Measurements from ENCODE around the gene LTBP1. TPM values are rescaled to one million over a fixed set of nuclear protein-coding genes. Genes with fewer than 3 reads are reported as not detected.
"Not testable (repeated sequence)": the region's sequence is repeated elsewhere in the genome, so short reads cannot be mapped to it uniquely, and the experiment has no call there.

The LTBP1 gene
- polyA plus RNA-seq, 5 donors: 37.7 to 59.9 (median 52.7) TPM

- no peak for DNase-seq
Measured at GRCh38 chr2:33378556-33379210, 431.9 kb downstream of the LTBP1 start.

- DNase-seq: no peak
Measured at GRCh38 chr2:33380001-33380609, 433.4 kb downstream of the LTBP1 start.

- DNase-seq: no peak
Measured at GRCh38 chr2:33380719-33381118, 434.0 kb downstream of the LTBP1 start.

- peak in 1 of 2 donors; percentile 30 for DNase-seq
Measured at GRCh38 chr2:33381301-33381858, 434.6 kb downstream of the LTBP1 start.

GRCh38 chr2:33383855-33384598 is 437.3 kb downstream of the LTBP1 start:
- no peak for DNase-seq

- DNase-seq: no peak
Measured at GRCh38 chr2:33384599-33384961, 437.8 kb downstream of the LTBP1 start.

GRCh38 chr2:33388996-33389395 is 442.2 kb downstream of the LTBP1 start:
- DNase-seq: no peak

GRCh38 chr2:33389695-33390094 is 442.9 kb downstream of the LTBP1 start:
- not testable (repeated sequence) for DNase-seq

GRCh38 chr2:33391529-33392255 is 444.9 kb downstream of the LTBP1 start:
- DNase-seq: peak; percentile 20 to 47

- DNase-seq: no peak
Measured at GRCh38 chr2:33392366-33392765, 445.6 kb downstream of the LTBP1 start.

- DNase-seq: no peak
Measured at GRCh38 chr2:33395034-33395433, 448.3 kb downstream of the LTBP1 start.

GRCh38 chr2:33395655-33396249 is 449.0 kb downstream of the LTBP1 start:
- DNase-seq: no peak

GRCh38 chr2:33404321-33404720 is 457.6 kb downstream of the LTBP1 start:
- DNase-seq: no peak

- DNase-seq: no peak
Measured at GRCh38 chr2:33406622-33407021, 459.9 kb downstream of the LTBP1 start.

GRCh38 chr2:33408109-33408508 is 461.4 kb downstream of the LTBP1 start:
- DNase-seq: no peak

GRCh38 chr2:33409417-33409955 is 462.7 kb downstream of the LTBP1 start:
- no peak for DNase-seq

GRCh38 chr2:33411765-33412164 is 465.0 kb downstream of the LTBP1 start:
- no peak for DNase-seq

- no peak for DNase-seq
Measured at GRCh38 chr2:33412920-33413319, 466.2 kb downstream of the LTBP1 start.

- no peak for DNase-seq
Measured at GRCh38 chr2:33419581-33420200, 472.9 kb downstream of the LTBP1 start.

GRCh38 chr2:33420726-33421125 is 474.0 kb downstream of the LTBP1 start:
- DNase-seq: no peak

GRCh38 chr2:33421820-33422219 is 475.1 kb downstream of the LTBP1 start:
- no peak for DNase-seq

All from right lung (tissue), 5 donors.